HepG2 (cell line): Measurements from ENCODE around the gene DDX31. TPM values are rescaled to one million over a fixed set of nuclear protein-coding genes. Genes with fewer than 3 reads are reported as not detected.

Experiments
- ATAC-seq: fragments of 200-7000 bp; cut with Tn5 transposase; 3 replicates; pipeline ENCODE4 v1.9.1; 2020; ENCODE audit warnings: mild to moderate bottlenecking, moderate library complexity
- BruUV-seq: library from RNA; stranded (reverse); fragments of 400-500 nt; replicated peaks from 2 replicates; lab custom pipeline; 2021; lab: Mats Ljungman, UMichigan
- CTCF ChIA-PET: fragments of 300-600 bp; formaldehyde crosslinking; extraction: SDS; loops from one replicate; lab custom pipeline; 2021; ENCODE audit warnings: low total read pairs, inconsistent platforms, low intra/inter-chr PET ratio; lab: Yijun Ruan, JAX
- POLR2A ChIA-PET: fragments of 350-600 bp; sonication (Branson Sonifier 250); formaldehyde crosslinking; loops from one replicate; lab custom pipeline; 2020; ENCODE audit warnings: antibody characterized with exemption, inconsistent platforms; lab: Yijun Ruan, JAX
- DNase-seq: peaks from one replicate; pipeline ENCODE4 v3.0.0-alpha.2; 2015; ENCODE audit warnings: low spot score
- FAIRE-seq: peaks from 3 replicates; lab custom pipeline; 2011; peaks lifted over from hg19 to GRCh38; lab: Jason Lieb, UNC
- H2AFZ ChIP-seq: one replicate; pipeline ENCODE4 v1.6.1; 2011; ENCODE audit warnings: low read length, inconsistent platforms
- H3K27ac ChIP-seq: fragments of 300-600 bp; 3 replicates; pipeline ENCODE4 v1.8.0; 2011; ENCODE audit warnings: mixed run types, mild to moderate bottlenecking, mixed read lengths, low read length, inconsistent platforms; ENCODE audit not compliant: insufficient read depth; ENCODE audit errors: extremely low read length
- H3K27me3 ChIP-seq, 2 experiments: fragments of 200-600 bp in 1 of 2; 2 replicates in 1 of 2; 3 replicates in 1 of 2; pipeline versions ENCODE4 v1.6.0 to v1.8.0; 2011; ENCODE audit warnings: low read length in 2 of 2, mild to moderate bottlenecking in 2 of 2, moderate library complexity in 2 of 2, inconsistent platforms in 1 of 2; ENCODE audit not compliant: insufficient read depth in 2 of 2, control insufficient read depth in 1 of 2
- H3K36me3 ChIP-seq, 2 experiments: fragments of 200-600 bp in 1 of 2; replicated peaks in 1 of 2; 2 replicates in 1 of 2; 3 replicates in 1 of 2; pipeline versions ENCODE4 v1.5.1 to v1.8.0; 2011; ENCODE audit warnings: low read length in 2 of 2, inconsistent platforms in 1 of 2; ENCODE audit not compliant: insufficient read depth in 2 of 2, control insufficient read depth in 1 of 2
- H3K4me1 ChIP-seq: 2 replicates; pipeline ENCODE4 v1.5.1; 2012; ENCODE audit warnings: low read length, inconsistent platforms; ENCODE audit not compliant: insufficient read depth
- H3K4me2 ChIP-seq: 2 replicates; pipeline ENCODE4 v1.6.0; 2011; ENCODE audit warnings: low read depth, low read length, inconsistent platforms
- H3K4me3 ChIP-seq, 3 experiments: fragments of 200-600 bp in 1 of 3; sonication (generic), shearing (Covaris generic) in 1 of 3; replicated peaks in 1 of 3; 2 replicates each; pipeline ENCODE4 v1.5.1; 2011 to 2016; ENCODE audit warnings: low read length in 3 of 3, inconsistent platforms in 2 of 3, low read depth in 2 of 3, mild to moderate bottlenecking in 2 of 3, control low read depth in 1 of 3, mixed read lengths in 1 of 3; ENCODE audit not compliant: insufficient read depth in 1 of 3
- H3K79me2 ChIP-seq: one replicate; pipeline ENCODE4 v1.6.1; 2011; ENCODE audit warnings: low read length, inconsistent platforms; ENCODE audit not compliant: insufficient read depth
- H3K9ac ChIP-seq: 2 replicates; pipeline ENCODE4 v1.6.0; 2011; ENCODE audit warnings: mild to moderate bottlenecking, low read depth, low read length, inconsistent platforms; ENCODE audit not compliant: insufficient read depth
- H3K9me3 ChIP-seq: 2 replicates; pipeline ENCODE4 v1.5.1; 2012; ENCODE audit warnings: mild to moderate bottlenecking, low read length
- H4K20me1 ChIP-seq: 2 replicates; pipeline ENCODE4 v1.6.0; 2011; ENCODE audit warnings: inconsistent platforms, mild to moderate bottlenecking, low read length, moderate library complexity; ENCODE audit not compliant: insufficient read depth
- CEBPG ChIP-seq: IDR thresholded peaks from 2 replicates; pipeline ENCODE4 v1.6.1; 2016
- FOXP4 ChIP-seq: sonication (generic); formaldehyde crosslinking; IDR thresholded peaks from 2 replicates; pipeline ENCODE4 v1.4.0; 2020; ENCODE audit warnings: missing genetic modification reagents
- HINFP ChIP-seq: sonication (generic); formaldehyde crosslinking; IDR thresholded peaks from 2 replicates; pipeline ENCODE4 v1.4.0; 2020; ENCODE audit warnings: low read depth, mild to moderate bottlenecking, missing genetic modification reagents
- MAX ChIP-seq: IDR thresholded peaks from 2 replicates; pipeline ENCODE4 v1.6.1; 2012; ENCODE audit warnings: inconsistent platforms
- MYPOP ChIP-seq: sonication (generic); formaldehyde crosslinking; IDR thresholded peaks from 2 replicates; pipeline ENCODE4 v1.8.1; 2023; ENCODE audit warnings: mild to moderate bottlenecking, moderate library complexity, missing genetic modification reagents
- NR1H2 ChIP-seq: sonication (generic); formaldehyde crosslinking; IDR thresholded peaks from 2 replicates; pipeline ENCODE4 v1.8.1; 2022; ENCODE audit warnings: low read depth, missing genetic modification reagents, borderline replicate concordance
- REL ChIP-seq: sonication (generic); formaldehyde crosslinking; conservative IDR thresholded peaks from 2 replicates; pipeline ENCODE4 v1.8.0; 2022; ENCODE audit warnings: mild to moderate bottlenecking, missing genetic modification reagents, moderate library complexity
- SP1 ChIP-seq, 2 experiments: fragments of 450-650 bp in 1 of 2; sonication (generic) in 1 of 2; formaldehyde crosslinking in 1 of 2; IDR thresholded peaks; 2 replicates each; pipeline versions ENCODE4 v1.4.0 to v1.6.1; 2016 to 2020; ENCODE audit warnings: missing genetic modification reagents in 1 of 2
- SRY ChIP-seq: sonication (generic); formaldehyde crosslinking; IDR thresholded peaks from 2 replicates; pipeline ENCODE4 v1.8.0; 2022; ENCODE audit warnings: mild to moderate bottlenecking, missing genetic modification reagents
- THAP8 ChIP-seq: sonication (generic); formaldehyde crosslinking; IDR thresholded peaks from 2 replicates; pipeline ENCODE4 v1.5.1; 2020; ENCODE audit warnings: missing genetic modification reagents, mild to moderate bottlenecking, borderline replicate concordance
- TOPORS ChIP-seq: sonication (generic); formaldehyde crosslinking; IDR thresholded peaks from 2 replicates; pipeline ENCODE4 v1.8.0; 2023; ENCODE audit warnings: mild to moderate bottlenecking, missing genetic modification reagents
- ZNF138 ChIP-seq: sonication (generic); formaldehyde crosslinking; IDR thresholded peaks from 2 replicates; pipeline ENCODE4 v1.5.0; 2020; ENCODE audit warnings: mild to moderate bottlenecking, low read depth, missing genetic modification reagents
- ZNF260 ChIP-seq: sonication (generic); formaldehyde crosslinking; IDR thresholded peaks from 2 replicates; pipeline ENCODE4 v1.4.0; 2020; ENCODE audit warnings: missing genetic modification reagents, low read depth, mild to moderate bottlenecking, borderline replicate concordance
- ZNF687 ChIP-seq: sonication (generic); formaldehyde crosslinking; IDR thresholded peaks from 2 replicates; pipeline ENCODE4 v1.5.1; 2020; ENCODE audit warnings: mild to moderate bottlenecking, missing genetic modification reagents, moderate library complexity
- ZNF747 ChIP-seq: sonication (generic); formaldehyde crosslinking; IDR thresholded peaks from 2 replicates; pipeline ENCODE4 v1.8.1; 2023; ENCODE audit warnings: missing genetic modification reagents, mild to moderate bottlenecking, borderline replicate concordance
- WGBS: methylation state at CpG from one replicate; pipeline ENCODE4 v1.1.6; 2017; ENCODE audit warnings: low lambda C conversion rate; 5-methylcytosine and 5-hydroxymethylcytosine counted together
- in situ Hi-C: cut with HindIII; loops from 2 replicates; pipeline ENCODE4 v1.10.0; 2017; ENCODE audit warnings: low pct_unique_long_range_greater_than_20kb; ENCODE audit not compliant: extremely low pct_ligation_motif_present
- intact Hi-C: fragments of 100-400 bp; cut with micrococcal nuclease; formaldehyde crosslinking; loops from one replicate; pipeline ENCODE4 v1.10.0; 2022; ENCODE audit not compliant: unreplicated experiment
- polyA plus RNA-seq, 8 experiments: library from polyadenylated mRNA; depleted of rRNA in 3 of 8; stranded (reverse) in 7 of 8; unstranded in 1 of 8; fragments of >200 nt; fragmentation: Illumina TruSeq in 4 of 8; extraction: Trizol in 4 of 8; gene quantifications; 2 replicates each; pipeline versions ENCODE4 v1.2.1 to v1.2.3, GENCODE V29; 2011 to 2016; ENCODE audit warnings: low read depth in 4 of 8, missing spikeins in 1 of 8, mixed read lengths in 1 of 8; ENCODE audit not compliant: insufficient read depth in 1 of 8
- total RNA-seq, 5 experiments: library from RNA; depleted of rRNA; stranded (reverse); fragments of >200 nt; fragmentation: Illumina TruSeq; extraction: Trizol; gene quantifications; 2 replicates each; pipeline ENCODE4 v1.2.3, GENCODE V29; 2016; ENCODE audit warnings: low read depth in 1 of 5

DDX31 gene
- total and polyA plus RNA-seq, 2 of the 13 experiments (the other 11 are each of a cell fraction or from before 2014, with no cell fraction given): 11.4 to 16.3 TPM

- Histone ChIP-seq H3K9ac (no peak overlapping the region), H3K4me2 (no peak overlapping the region), H3K9me3 (no peaks in the 10 kb centered on the region), H3K4me1 (peaks cover 8% of the 10 kb centered on the region; the same call in 1 of the 2 replicates), H3K79me2 (no peaks in the 10 kb centered on the region), H4K20me1 (no peaks in the 10 kb centered on the region), H2AFZ (no peak overlapping the region), H3K27ac (no peak overlapping the region), H3K36me3 (no peaks in the 10 kb centered on the region), H3K4me3 (no peak overlapping the region), H3K27me3 (peaks cover 4 to 55% of the 10 kb centered on the region in 2 experiments)
- 61% methylated on average over 5 of the region's 13 CpGs for WGBS
- ATAC-seq: no peak
- in situ Hi-C loops (no loop called here), intact Hi-C loops (no loop called here)
- ChIA-PET POLR2A (no interaction called here), CTCF (interaction anchor here (1.3 kb wide), 1 partner anchor 253 kb away, joined by 3 read pairs; no protein-coding TSS in a partner anchor)
- DNase-seq: no peak
- no TSS peak for BruUV-seq
- FAIRE-seq: no peak
- TF ChIP-seq SRY (CRISPR knock-in tag): no peak
- TF ChIP-seq ZNF747 (CRISPR knock-in tag): no peak
- TF ChIP-seq REL (CRISPR knock-in tag): no peak
- TF ChIP-seq HINFP (CRISPR knock-in tag): no peak
- TF ChIP-seq THAP8 (CRISPR knock-in tag): no peak
- no peak for TF ChIP-seq TOPORS
- TF ChIP-seq NR1H2: no peak
- TF ChIP-seq SP1 (IDR thresholded peaks at IDR 0.05): no peak
- TF ChIP-seq SP1 (CRISPR knock-in tag; IDR thresholded peaks at IDR 0.05): no peak
- TF ChIP-seq FOXP4 (CRISPR knock-in tag): no peak
- TF ChIP-seq ZNF260 (CRISPR knock-in tag): no peak
- no peak for TF ChIP-seq ZNF138 (CRISPR knock-in tag)
- TF ChIP-seq MAX: no peak
- no peak for TF ChIP-seq MYPOP (CRISPR knock-in tag)
- TF ChIP-seq ZNF687 (CRISPR knock-in tag): no peak
- no peak for TF ChIP-seq CEBPG (CRISPR knock-in tag)
Observed at GRCh38 chr9:132547436-132547835, 122.3 kb downstream of the DDX31 start.
